GM12878 (cell line): ENCODE measurements around the gene ACSS1. TPM values are rescaled to one million over a fixed set of nuclear protein-coding genes. Genes with fewer than 3 reads are reported as not detected.

Experiments
- ATAC-seq: fragments of 200-7000 bp; cut with Tn5 transposase; 3 replicates; pipeline ENCODE4 v1.9.1; 2020; ENCODE audit warnings: mild to moderate bottlenecking, moderate library complexity
- BruUV-seq: library from RNA; stranded (reverse); fragments of 400-500 nt; replicated peaks from 2 replicates; lab custom pipeline; 2021; lab: Mats Ljungman, UMichigan
- CTCF ChIA-PET: fragments of 300-600 bp; sonication (Branson Sonifier 250); formaldehyde crosslinking; extraction: SDS; loops from one replicate; lab custom pipeline; 2021; ENCODE audit warnings: inconsistent platforms; lab: Yijun Ruan, JAX
- POLR2A ChIA-PET: fragments of 350-600 bp; formaldehyde crosslinking; extraction: SDS; loops from one replicate; lab custom pipeline; 2021; ENCODE audit warnings: inconsistent platforms; lab: Charles Lee
- RAD21 ChIA-PET: fragments of 300-600 bp; sonication (Branson Sonifier 250); formaldehyde crosslinking; loops from one replicate; lab custom pipeline; 2023; ENCODE audit warnings: antibody characterized with exemption; ENCODE audit not compliant: unreplicated experiment; lab: Charles Lee
- SMC1A ChIA-PET: fragments of 300-600 bp; sonication (Branson Sonifier 250); formaldehyde crosslinking; loops from one replicate; lab custom pipeline; 2023; ENCODE audit not compliant: unreplicated experiment, uncharacterized antibody; lab: Charles Lee
- DNase-seq: peaks from one replicate; pipeline ENCODE4 v3.0.0-alpha.2; 2011; ENCODE audit warnings: low read depth, low spot score
- FAIRE-seq: peaks from 3 replicates; lab custom pipeline; 2011; peaks lifted over from hg19 to GRCh38; lab: Jason Lieb, UNC
- H2AFZ ChIP-seq: 2 replicates; pipeline ENCODE4 v1.6.0; 2011; ENCODE audit warnings: low read depth, low read length, control low read depth; ENCODE audit not compliant: control insufficient read depth
- H3K27ac ChIP-seq: 2 replicates; pipeline ENCODE4 v1.5.1; 2011; ENCODE audit warnings: control low read depth; ENCODE audit not compliant: control insufficient read depth, insufficient read depth
- H3K27me3 ChIP-seq, 2 experiments: replicated peaks in 1 of 2; 2 replicates each; pipeline versions ENCODE4 v1.6.0 to v1.6.1; 2011; ENCODE audit warnings: low read length in 1 of 2; ENCODE audit not compliant: control insufficient read depth in 2 of 2, insufficient read depth in 2 of 2
- H3K36me3 ChIP-seq, 2 experiments: 2 replicates each; pipeline ENCODE4 v1.5.1; 2011; ENCODE audit warnings: low read length in 1 of 2; ENCODE audit not compliant: control insufficient read depth in 2 of 2, insufficient read depth in 2 of 2
- H3K4me1 ChIP-seq: 2 replicates; pipeline ENCODE4 v1.6.1; 2011; ENCODE audit warnings: mild to moderate bottlenecking, low read length, moderate library complexity, mixed read lengths; ENCODE audit not compliant: control insufficient read depth, insufficient read depth
- H3K4me2 ChIP-seq: 2 replicates; pipeline ENCODE4 v1.6.0; 2011; ENCODE audit warnings: control low read depth; ENCODE audit not compliant: control insufficient read depth, insufficient read depth
- H3K4me3 ChIP-seq: fragments of 200-600 bp; sonication (generic); 2 replicates; pipeline ENCODE4 v1.5.1; 2016
- H3K79me2 ChIP-seq: 2 replicates; pipeline ENCODE4 v1.6.0; 2011; ENCODE audit warnings: low read length; ENCODE audit not compliant: control insufficient read depth, insufficient read depth
- H3K9ac ChIP-seq: 2 replicates; pipeline ENCODE4 v1.8.0; 2011; ENCODE audit warnings: low read length, control low read depth, mixed read lengths; ENCODE audit not compliant: control insufficient read depth, insufficient read depth
- H3K9me3 ChIP-seq: replicated peaks from 3 replicates; pipeline ENCODE4 v1.5.1; 2011; ENCODE audit warnings: mild to moderate bottlenecking, low read length; ENCODE audit not compliant: control insufficient read depth, insufficient read depth
- H4K20me1 ChIP-seq: 2 replicates; pipeline ENCODE4 v1.6.0; 2011; ENCODE audit not compliant: control insufficient read depth, insufficient read depth
- BCLAF1 ChIP-seq: fragments of 450-650 bp; IDR thresholded peaks from 2 replicates; pipeline ENCODE4 v1.6.1; 2017; ENCODE audit warnings: antibody characterized with exemption, mild to moderate bottlenecking, moderate library complexity
- CHD1 ChIP-seq: IDR thresholded peaks from 2 replicates; pipeline ENCODE4 v1.6.1; 2012; ENCODE audit warnings: low read depth, low read length, improper control_type of control experiment
- EED ChIP-seq: sonication (generic); IDR thresholded peaks from 2 replicates; pipeline ENCODE4 v1.6.1; 2016; ENCODE audit warnings: antibody characterized with exemption, low read depth
- ETV6 ChIP-seq, 2 experiments: fragments of 450-650 bp in 1 of 2; IDR thresholded peaks in 1 of 2; conservative IDR thresholded peaks in 1 of 2; 2 replicates each; pipeline ENCODE4 v1.6.1; 2014; ENCODE audit warnings: antibody characterized with exemption in 1 of 2, borderline replicate concordance in 1 of 2, low read depth in 1 of 2, mild to moderate bottlenecking in 1 of 2, moderate library complexity in 1 of 2
- KAT2A ChIP-seq: conservative IDR thresholded peaks from 2 replicates; pipeline ENCODE4 v1.6.1; 2011; ENCODE audit warnings: low read depth, low read length; ENCODE audit not compliant: control insufficient read depth
- KDM1A ChIP-seq: fragments of 200-600 bp; sonication (generic); IDR thresholded peaks from 2 replicates; pipeline ENCODE4 v1.6.1; 2016; ENCODE audit warnings: borderline replicate concordance
- NR2F1 ChIP-seq: fragments of 450-650 bp; conservative IDR thresholded peaks from 2 replicates; pipeline ENCODE4 v1.6.1; 2017; ENCODE audit warnings: mild to moderate bottlenecking
- RCOR1 ChIP-seq: conservative IDR thresholded peaks from 2 replicates; pipeline ENCODE4 v1.6.1; 2012; ENCODE audit warnings: low read depth, low read length, improper control_type of control experiment
- SIN3A ChIP-seq: IDR thresholded peaks from 2 replicates; pipeline ENCODE4 v1.6.1; 2012; ENCODE audit warnings: low read depth, low read length, improper control_type of control experiment
- SMARCA5 ChIP-seq: fragments of 450-650 bp; IDR thresholded peaks from 2 replicates; pipeline ENCODE4 v1.6.1; 2017; ENCODE audit warnings: mild to moderate bottlenecking
- ZBTB4 ChIP-seq: fragments of 450-650 bp; formaldehyde crosslinking; IDR thresholded peaks from 2 replicates; pipeline ENCODE4 v1.4.0; 2022; ENCODE audit warnings: mild to moderate bottlenecking, moderate library complexity
- ZNF217 ChIP-seq: fragments of 450-650 bp; IDR thresholded peaks from 2 replicates; pipeline ENCODE4 v1.6.1; 2017; ENCODE audit warnings: antibody characterized with exemption, mild to moderate bottlenecking
- ZNF24 ChIP-seq: fragments of 450-650 bp; IDR thresholded peaks from 2 replicates; pipeline ENCODE4 v1.6.1; 2017; ENCODE audit warnings: antibody characterized with exemption, mild to moderate bottlenecking
- ZNF384 ChIP-seq: IDR thresholded peaks from 2 replicates; pipeline ENCODE4 v1.6.1; 2012; ENCODE audit warnings: low read depth, mild to moderate bottlenecking, low read length, improper control_type of control experiment, borderline replicate concordance
- ZNF592 ChIP-seq: fragments of 450-650 bp; IDR thresholded peaks from 2 replicates; pipeline ENCODE4 v1.6.1; 2017; ENCODE audit warnings: mild to moderate bottlenecking, moderate library complexity
- WGBS: methylation state at CpG from one replicate; pipeline ENCODE4 v1.1.6; 2016; ENCODE audit warnings: low lambda C conversion rate; ENCODE audit not compliant: insufficient replicate concordance, insufficient coverage; ENCODE audit errors: missing lambda C conversion rate; 5-methylcytosine and 5-hydroxymethylcytosine counted together
- in situ Hi-C: fragments of 300-500 bp; cut with MboI; formaldehyde crosslinking; loops from 9 replicates; pipeline ENCODE4 v1.14.3; 2018; ENCODE audit warnings: mixed read lengths
- intact Hi-C: fragments of 100-400 bp; cut with micrococcal nuclease; formaldehyde crosslinking; loops from one replicate; pipeline ENCODE4 v1.14.2; 2022; ENCODE audit not compliant: unreplicated experiment
- polyA plus RNA-seq, 11 experiments: library from polyadenylated mRNA; depleted of rRNA in 4 of 11; unstranded in 6 of 11; stranded (reverse) in 5 of 11; fragments of >200 nt; fragmentation: Nextera tagmentation in 4 of 11; fragmentation: Illumina TruSeq in 1 of 11; extraction: Ambion mirVana in 4 of 11; extraction: Trizol in 1 of 11; gene quantifications; 1 replicate in 1 of 11; 2 replicates in 10 of 11; pipeline versions ENCODE4 v1.2.1 to v1.2.3, GENCODE V29; 2011 to 2016; ENCODE audit warnings: inconsistent platforms in 2 of 11, missing spikeins in 2 of 11, low read depth in 1 of 11
- total RNA-seq, 4 experiments: library from RNA; depleted of rRNA in 3 of 4; stranded (reverse); fragments of >200 nt in 3 of 4; fragmentation: Illumina TruSeq in 1 of 4; extraction: Trizol in 1 of 4; gene quantifications; 2 replicates each; pipeline versions ENCODE4 v1.2.1 to v1.2.3, GENCODE V29; 2013 to 2021

The ACSS1 gene
- total and polyA plus RNA-seq, 10 of the 15 experiments (the other 5 are each of a cell fraction or from before 2014, with no cell fraction given), result 1.3 to 44.9 (median 31.1) TPM

- Histone ChIP-seq H3K9ac (no peak overlapping the region), H4K20me1 (no peaks in the 10 kb centered on the region), H3K79me2 (no peaks in the 10 kb centered on the region), H3K36me3 (peaks cover 25 to 30% of the 10 kb centered on the region in 2 experiments), H2AFZ (no peak overlapping the region), H3K9me3 (peaks cover 8% of the 10 kb centered on the region; the same call in 2 of the 3 replicates), H3K27ac (no peak overlapping the region), H3K4me2 (no peak overlapping the region), H3K4me3 (no peak overlapping the region), H3K4me1 (no peaks in the 10 kb centered on the region), H3K27me3 (no peaks in the 10 kb centered on the region)
- 96% methylated on average over 2 of the region's 2 CpGs for WGBS
- in situ Hi-C loops (loop anchor here (5.0 kb wide), 1 partner anchor 50 kb away; no protein-coding TSS in a partner anchor), intact Hi-C loops (no loop called here)
- no peak for FAIRE-seq
- ChIA-PET RAD21 (no interaction called here), SMC1A (no interaction called here), CTCF (no interaction called here), POLR2A (no interaction called here)
- no peak for TF ChIP-seq ZNF217
- no peak for TF ChIP-seq EED
- no peak for TF ChIP-seq ZNF24
- no peak for TF ChIP-seq CHD1
- TF ChIP-seq BCLAF1, result no peak
- no peak for TF ChIP-seq ZNF592
- TF ChIP-seq ZNF384, result no peak
- no peak for TF ChIP-seq ZBTB4 (CRISPR knock-in tag)
- TF ChIP-seq SIN3A, result no peak
- TF ChIP-seq KAT2A, result no peak
- TF ChIP-seq KDM1A, result no peak
- TF ChIP-seq ETV6 (conservative IDR thresholded peaks at IDR 0.05 in 1 of 2, IDR thresholded peaks at IDR 0.05 in 1 of 2; ENCODE audit: borderline replicate concordance in 1 of 2, low read depth in 1 of 2), result no peak
- TF ChIP-seq RCOR1, result no peak
- TF ChIP-seq NR2F1, result no peak
- no peak for TF ChIP-seq SMARCA5
- no peak for ATAC-seq
- no peak for DNase-seq
- BruUV-seq, result no TSS peak
Observed at GRCh38 chr20:24972341-24972740, 85.6 kb downstream of the ACSS1 start.
